Gastrocnemius medialis (tissue), 4 donors: ENCODE results near the gene ANTXR1. TPM values are rescaled to one million over a fixed set of nuclear protein-coding genes. Genes with fewer than 3 reads are reported as not detected.

ENCODE experiments used
- ATAC-seq, 2 donors: fragments of 150-250 bp; one replicate each; pipeline ENCODE4 v1.9.1; 2016
- DNase-seq, 2 donors: peaks; one replicate each; pipeline ENCODE4 v3.0.0-alpha.2; 2019
- H3K27ac ChIP-seq, 4 donors: fragments of 200-600 bp; sonication (generic); 1 replicate in 1 of 4; 2 replicates in 3 of 4; pipeline ENCODE4 v1.5.1; 2016 to 2018; ENCODE audit warnings: mild to moderate bottlenecking in 2 of 4, moderate library complexity in 1 of 4
- H3K27me3 ChIP-seq, 3 donors: fragments of 200-600 bp; sonication (generic) in 2 of 3; 1 replicate in 1 of 3; 2 replicates in 2 of 3; pipeline versions ENCODE4 v1.5.1 to v1.6.0; 2016 to 2019; ENCODE audit warnings: mild to moderate bottlenecking in 1 of 3, moderate library complexity in 1 of 3
- H3K36me3 ChIP-seq, 2 donors: fragments of 200-600 bp; sonication (generic) in 1 of 2; one replicate each; pipeline ENCODE4 v1.5.1; 2017 to 2018
- H3K4me1 ChIP-seq, 2 donors: fragments of 200-600 bp; sonication (generic) in 1 of 2; one replicate each; pipeline ENCODE4 v1.5.1; 2016 to 2017; ENCODE audit warnings: mild to moderate bottlenecking in 2 of 2
- H3K4me3 ChIP-seq, 4 donors: fragments of 200-600 bp; sonication (generic) in 3 of 4; 1 replicate in 1 of 4; 2 replicates in 3 of 4; pipeline ENCODE4 v1.5.1; 2016 to 2019; ENCODE audit warnings: mild to moderate bottlenecking in 2 of 4
- H3K9me3 ChIP-seq, 3 donors: fragments of 200-600 bp; sonication (generic) in 2 of 3; 1 replicate in 1 of 3; 2 replicates in 2 of 3; pipeline ENCODE4 v1.5.1; 2016 to 2019
- POLR2A ChIP-seq, 2 donors: fragments of 450-650 bp; IDR thresholded peaks; one replicate each; pipeline ENCODE4 v1.6.1; 2017; ENCODE audit warnings: antibody characterized with exemption in 2 of 2, mild to moderate bottlenecking in 2 of 2, moderate library complexity in 2 of 2
- in situ Hi-C, 4 donors: fragments of 200-750 bp; cut with MboI; loops; one replicate each; pipeline versions ENCODE4 v1.15.0 to v1.8.0; 2017; ENCODE audit warnings: low sequenced_read_pairs in 4 of 4
- intact Hi-C: fragments of 100-400 bp; cut with DNase I; formaldehyde crosslinking; loops from one replicate; pipeline ENCODE4 v1.15.1; 2023; ENCODE audit warnings: low total_unique reads
- total RNA-seq, 4 donors: library from RNA; depleted of rRNA; stranded (reverse); fragments of >200 nt; gene quantifications; one replicate each; pipeline versions ENCODE4 v1.1.0 to v1.2.3, GENCODE V29; 2016
- TF ChIP-seq, protein P1 (sequence below), 5 experiments: fragments of 450-650 bp in 3 of 5; fragments of 200-600 bp in 2 of 5; sonication (generic) in 2 of 5; IDR thresholded peaks in 4 of 5; conservative IDR thresholded peaks in 1 of 5; 1 replicate in 4 of 5; 2 replicates in 1 of 5; pipeline ENCODE4 v1.5.1; 2016 to 2019; ENCODE audit warnings: antibody characterized with exemption in 5 of 5, mild to moderate bottlenecking in 3 of 5, moderate library complexity in 3 of 5

ANTXR1 gene
- total RNA-seq, 4 donors from 2014 or later: 8.0 to 13.6 (median 9.7) TPM

DNA sequence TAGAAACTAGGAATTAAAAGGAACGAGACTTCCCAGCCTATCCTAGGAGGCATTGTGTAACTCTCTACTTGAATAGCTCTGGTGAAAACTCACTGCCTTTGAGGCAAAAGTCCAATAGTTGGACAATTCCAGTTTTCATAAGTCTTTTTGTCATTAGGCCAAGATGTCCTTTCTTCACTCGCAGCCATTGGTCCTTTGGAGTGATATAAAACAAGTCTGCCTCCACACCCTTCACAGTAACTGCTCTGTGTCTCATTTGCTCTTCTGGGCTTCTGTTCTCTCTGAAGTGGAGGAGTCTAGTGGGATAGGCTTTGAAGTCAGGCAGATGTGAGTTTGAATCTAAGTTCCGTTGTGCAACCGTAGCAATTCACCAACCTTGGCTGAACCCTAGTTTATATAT is 28.2 kb downstream of the ANTXR1 start:
- no peaks in the 10 kb centered on the region for H3K36me3 ChIP-seq
- in situ Hi-C loops: no loop called here
- intact Hi-C loops: no loop called here

DNA sequence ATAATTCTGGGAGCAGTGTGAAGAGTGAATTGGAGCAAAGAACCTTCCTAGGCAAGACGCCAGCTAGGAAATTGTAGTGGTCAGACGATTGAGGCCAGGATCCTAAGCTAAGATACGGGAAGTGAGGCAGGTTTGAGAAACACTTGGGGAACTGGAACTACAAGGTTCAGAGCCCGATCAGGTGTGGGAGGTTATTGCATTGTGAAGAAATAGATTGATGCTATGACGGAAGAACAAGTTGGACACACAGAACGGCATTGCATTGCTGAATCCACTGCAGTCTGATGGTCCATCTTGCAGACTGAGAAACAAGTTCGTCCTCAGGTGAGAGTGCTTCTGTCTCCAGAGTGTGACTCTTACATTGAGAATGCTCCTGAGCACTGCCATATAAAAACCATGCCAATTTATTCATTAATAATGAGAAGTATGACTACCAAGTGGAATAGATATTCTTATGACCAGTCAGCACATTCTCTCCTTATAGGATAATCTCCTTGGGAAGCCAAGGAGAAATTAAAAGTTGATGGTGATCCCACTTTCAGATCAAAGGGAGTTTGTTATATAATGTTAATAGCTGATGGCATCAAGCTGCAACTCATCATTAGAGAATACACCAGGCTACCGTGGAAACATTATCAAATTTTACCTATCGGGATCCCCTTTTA is 30.9 kb downstream of the ANTXR1 start:
- Histone ChIP-seq H3K4me1 (no peaks in the 10 kb centered on the region), H3K9me3 (no peaks in the 10 kb centered on the region), H3K4me3 (no peak overlapping the region), H3K27ac (no peak overlapping the region), H3K27me3 (no peaks in the 10 kb centered on the region), H3K36me3 (no peaks in the 10 kb centered on the region)
- DNase-seq: no peak
- no peak for TF ChIP-seq POLR2A (IDR thresholded peaks at IDR 0.05)
- TF ChIP-seq, protein P1, sequence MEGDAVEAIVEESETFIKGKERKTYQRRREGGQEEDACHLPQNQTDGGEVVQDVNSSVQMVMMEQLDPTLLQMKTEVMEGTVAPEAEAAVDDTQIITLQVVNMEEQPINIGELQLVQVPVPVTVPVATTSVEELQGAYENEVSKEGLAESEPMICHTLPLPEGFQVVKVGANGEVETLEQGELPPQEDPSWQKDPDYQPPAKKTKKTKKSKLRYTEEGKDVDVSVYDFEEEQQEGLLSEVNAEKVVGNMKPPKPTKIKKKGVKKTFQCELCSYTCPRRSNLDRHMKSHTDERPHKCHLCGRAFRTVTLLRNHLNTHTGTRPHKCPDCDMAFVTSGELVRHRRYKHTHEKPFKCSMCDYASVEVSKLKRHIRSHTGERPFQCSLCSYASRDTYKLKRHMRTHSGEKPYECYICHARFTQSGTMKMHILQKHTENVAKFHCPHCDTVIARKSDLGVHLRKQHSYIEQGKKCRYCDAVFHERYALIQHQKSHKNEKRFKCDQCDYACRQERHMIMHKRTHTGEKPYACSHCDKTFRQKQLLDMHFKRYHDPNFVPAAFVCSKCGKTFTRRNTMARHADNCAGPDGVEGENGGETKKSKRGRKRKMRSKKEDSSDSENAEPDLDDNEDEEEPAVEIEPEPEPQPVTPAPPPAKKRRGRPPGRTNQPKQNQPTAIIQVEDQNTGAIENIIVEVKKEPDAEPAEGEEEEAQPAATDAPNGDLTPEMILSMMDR (IDR thresholded peaks at IDR 0.05 in 4 of 5, conservative IDR thresholded peaks at IDR 0.05 in 1 of 5): no peak
- in situ Hi-C loops (no loop called here), intact Hi-C loops (no loop called here)
- no peak for ATAC-seq

More for the DNA sequence above, 28.2 kb downstream of the ANTXR1 start:
- no peak for DNase-seq
- no peaks in the 10 kb centered on the region for H3K9me3 ChIP-seq
- no peaks in the 10 kb centered on the region for H3K27me3 ChIP-seq
- peak; percentile 39 to 55 for ATAC-seq
- no peak for TF ChIP-seq POLR2A (IDR thresholded peaks at IDR 0.05)
- TF ChIP-seq, protein P1 (IDR thresholded peaks at IDR 0.05 in 4 of 5, conservative IDR thresholded peaks at IDR 0.05 in 1 of 5): no peak
- no peaks in the 10 kb centered on the region for H3K4me1 ChIP-seq
- H3K4me3 ChIP-seq: no peak overlapping the region
- H3K27ac ChIP-seq: no peak overlapping the region

DNA sequence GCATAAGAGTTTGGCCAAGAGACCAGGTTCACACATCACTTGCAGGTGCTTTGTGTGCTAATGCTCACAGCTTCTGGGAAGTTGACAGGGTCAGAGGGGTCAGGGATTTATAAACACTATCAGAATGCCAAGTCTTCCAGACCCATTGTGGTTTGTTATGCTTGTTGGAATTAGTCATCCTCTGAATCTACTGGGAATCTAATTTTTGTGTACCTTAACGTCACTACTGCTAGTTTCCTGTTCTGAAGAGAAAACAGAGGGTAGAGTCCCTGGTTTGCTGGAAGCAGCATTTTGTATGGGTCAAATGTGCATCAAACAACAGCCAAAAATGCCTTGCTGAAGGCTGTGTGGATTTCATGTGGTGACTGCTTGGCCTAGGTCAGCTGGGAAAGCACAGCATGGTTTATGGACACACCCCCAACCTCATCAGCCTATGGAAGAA is 33.3 kb downstream of the ANTXR1 start:
- no peaks in the 10 kb centered on the region for H3K9me3 ChIP-seq
- ATAC-seq (no peak), DNase-seq (no peak)
- no peaks in the 10 kb centered on the region for H3K27me3 ChIP-seq
- no peaks in the 10 kb centered on the region for H3K4me1 ChIP-seq
- TF ChIP-seq, protein P1 (IDR thresholded peaks at IDR 0.05 in 4 of 5, conservative IDR thresholded peaks at IDR 0.05 in 1 of 5): no peak
- intact Hi-C loops (no loop called here), in situ Hi-C loops (no loop called here)
- H3K36me3 ChIP-seq: no peaks in the 10 kb centered on the region
- no peak overlapping the region for H3K4me3 ChIP-seq
- H3K27ac ChIP-seq: no peak overlapping the region

DNA sequence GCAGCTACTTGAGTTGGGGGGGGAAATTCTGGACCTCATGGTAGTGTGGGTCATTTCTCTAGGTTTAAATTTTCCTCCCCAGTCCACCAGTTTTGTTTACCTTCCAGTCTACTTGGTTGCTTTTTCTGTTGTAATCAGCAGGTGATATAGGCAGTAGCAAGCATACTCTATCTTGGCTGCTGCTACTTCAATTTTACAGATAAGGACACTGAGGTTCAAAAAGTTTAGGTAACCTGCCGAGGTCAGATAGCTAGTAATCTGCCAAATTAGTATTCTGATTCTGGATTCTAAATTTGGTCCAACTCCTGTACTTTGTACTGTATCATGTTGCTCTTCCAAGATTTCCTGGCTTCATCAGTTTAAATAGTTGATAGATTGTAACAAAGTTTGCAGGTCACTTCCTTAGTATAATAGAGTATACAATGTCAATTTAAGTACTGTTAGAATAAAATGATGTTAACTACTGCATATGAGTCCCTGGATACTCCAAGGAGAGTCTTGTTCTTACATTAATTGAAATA is 34.7 kb downstream of the ANTXR1 start:
- in situ Hi-C loops (no loop called here), intact Hi-C loops (no loop called here)
- Histone ChIP-seq H3K4me1 (no peaks in the 10 kb centered on the region), H3K9me3 (no peaks in the 10 kb centered on the region), H3K27ac (no peak overlapping the region), H3K36me3 (no peaks in the 10 kb centered on the region), H3K27me3 (no peaks in the 10 kb centered on the region), H3K4me3 (no peak overlapping the region)
- ATAC-seq (no peak), DNase-seq (no peak)
- TF ChIP-seq POLR2A (IDR thresholded peaks at IDR 0.05): no peak
- TF ChIP-seq, protein P1 (IDR thresholded peaks at IDR 0.05 in 4 of 5, conservative IDR thresholded peaks at IDR 0.05 in 1 of 5): no peak
